Measurements from ENCODE around the gene NR2E3. TPM values are rescaled to one million over a fixed set of nuclear protein-coding genes. Genes with fewer than 3 reads are reported as not detected.

Gene NR2E3
- total and polyA plus RNA-seq, 9 of the 15 experiments (the other 6 are each of a cell fraction or from before 2014, with no cell fraction given) = not detected

DNA sequence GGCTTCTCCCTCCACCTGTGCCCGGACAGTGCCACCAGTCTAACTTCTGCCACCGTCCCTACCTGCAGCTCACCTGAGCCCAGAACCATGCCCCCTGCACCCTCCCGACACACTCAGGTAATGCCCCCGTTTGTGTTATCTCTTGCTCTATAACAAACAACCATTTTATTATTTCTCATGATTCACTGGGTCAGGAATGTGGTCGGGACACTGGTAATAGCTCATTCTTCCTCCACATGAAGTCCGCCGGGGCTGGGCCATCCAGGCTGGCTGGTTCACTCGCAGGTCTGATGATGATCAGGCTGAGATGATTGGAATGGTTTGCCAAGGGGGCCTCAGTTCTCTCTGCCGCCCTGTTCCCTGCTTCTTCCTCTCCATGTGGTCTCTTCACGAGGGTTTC lies 20.3 kb upstream of the NR2E3 start:
- Histone ChIP-seq H4K20me1 (replicated peaks; ENCODE audit: control insufficient read depth, insufficient read depth, low read length) (no peaks in the 10 kb centered on the region), H3K36me3 (ENCODE audit: control insufficient read depth, insufficient read depth, low read length) (no peaks in the 10 kb centered on the region), H3K9me1 (ENCODE audit: control insufficient read depth, insufficient read depth, low read length) (no peaks in the 10 kb centered on the region), H3K27ac (ENCODE audit: extremely low read depth, low read depth, low read length) (no peak overlapping the region), H3K4me2 (ENCODE audit: insufficient read depth, low read length) (no peak overlapping the region), H3K4me3 (no peak overlapping the region), H3K9ac (ENCODE audit: insufficient read depth in 1 of 2, low read depth in 2 of 2, low read length in 2 of 2) (no peak overlapping the region), H3K9me3 (replicated peaks; ENCODE audit: control insufficient read depth, insufficient read depth, low read depth, low read length) (no peaks in the 10 kb centered on the region), H3K27me3 (ENCODE audit: control insufficient read depth in 2 of 2, insufficient read depth in 2 of 2, low read length in 2 of 2) (peaks cover 20 to 28% of the 10 kb centered on the region in 2 experiments), H3K79me2 (ENCODE audit: control insufficient read depth, insufficient read depth, low read length) (no peaks in the 10 kb centered on the region), H2AFZ (ENCODE audit: low read depth, low read length) (no peak overlapping the region), H3K4me1 (replicated peaks in 1 of 2; ENCODE audit: control insufficient read depth in 2 of 2, insufficient read depth in 2 of 2, low read length in 2 of 2) (no peaks in the 10 kb centered on the region)
- ChIA-PET CTCF (ENCODE audit: low intra/inter-chr PET ratio) (interaction anchor here (0.8 kb wide), 1 partner anchor 10 kb away, joined by 3 read pairs; no protein-coding TSS in a partner anchor), POLR2A (no interaction called here)
- DNase-seq (ENCODE audit: extremely low read depth in 1 of 4, low spot score in 3 of 4) (no peak), ATAC-seq (no peak), FAIRE-seq (no peak)
- intact Hi-C loops (cut with micrococcal nuclease) (no loop called here), in situ Hi-C loops (cut with MboI) (no loop called here)
- TF ChIP-seq SMARCC2 (IDR thresholded peaks at IDR 0.05; ENCODE audit: low read depth) (no peak), ZNF699 (CRISPR knock-in tag; IDR thresholded peaks at IDR 0.05; ENCODE audit: insufficient replicate concordance) (no peak), ZBTB17 (CRISPR knock-in tag; IDR thresholded peaks at IDR 0.05) (no peak)
- TF ChIP-seq, protein P1, sequence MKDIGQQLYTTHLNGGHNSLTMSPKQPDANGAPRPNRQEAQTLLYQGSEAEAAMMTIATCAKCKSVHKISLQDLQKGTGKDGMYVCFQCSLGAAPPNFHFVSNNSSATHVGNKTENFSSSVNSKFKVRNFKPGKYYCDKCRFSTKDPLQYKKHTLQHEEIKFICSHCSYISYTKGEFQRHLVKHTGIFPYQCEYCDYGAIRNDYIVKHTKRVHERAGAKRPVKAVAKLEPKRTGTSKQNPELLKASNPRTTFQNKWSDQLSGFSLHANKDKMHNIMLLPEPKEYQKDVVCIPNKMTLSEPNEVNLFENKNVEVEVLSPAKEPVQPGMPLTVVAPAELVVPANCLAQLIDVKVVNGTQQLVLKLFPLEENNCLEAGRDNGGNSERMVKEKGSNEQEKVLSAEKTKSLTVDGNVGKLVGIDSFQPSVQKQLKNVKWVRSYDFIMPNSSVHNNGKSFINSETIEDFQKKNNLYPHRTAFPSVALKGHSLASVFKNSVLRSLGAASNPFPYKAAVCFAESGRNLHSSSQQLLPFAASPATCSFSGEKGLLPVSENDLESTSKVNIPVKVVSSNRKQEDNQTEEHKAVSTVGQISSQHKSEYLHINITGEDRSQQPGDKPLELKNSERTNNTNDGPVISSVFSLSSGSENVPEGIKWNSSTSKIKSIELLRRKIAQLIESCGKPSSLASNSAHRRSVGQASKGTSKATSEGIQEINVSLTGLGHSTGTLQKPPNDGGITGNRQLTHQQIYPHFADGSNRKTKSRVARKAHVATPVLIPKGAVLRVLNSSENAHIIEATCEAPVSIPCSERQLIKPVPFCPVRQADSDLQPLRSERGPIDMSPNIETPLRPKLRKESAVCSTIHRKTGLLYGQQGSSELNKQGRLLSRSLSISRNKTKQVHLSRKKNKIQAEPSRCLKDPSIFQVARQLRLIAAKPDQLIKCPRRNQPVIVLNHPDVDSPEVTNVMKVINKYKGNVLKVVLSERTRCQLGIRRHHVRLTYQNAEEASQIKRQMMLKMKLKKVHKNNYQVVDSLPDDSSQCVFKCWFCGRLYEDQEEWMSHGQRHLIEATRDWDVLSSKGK (CRISPR knock-in tag; IDR thresholded peaks at IDR 0.05) = no peak
- TF ChIP-seq, protein P2, sequence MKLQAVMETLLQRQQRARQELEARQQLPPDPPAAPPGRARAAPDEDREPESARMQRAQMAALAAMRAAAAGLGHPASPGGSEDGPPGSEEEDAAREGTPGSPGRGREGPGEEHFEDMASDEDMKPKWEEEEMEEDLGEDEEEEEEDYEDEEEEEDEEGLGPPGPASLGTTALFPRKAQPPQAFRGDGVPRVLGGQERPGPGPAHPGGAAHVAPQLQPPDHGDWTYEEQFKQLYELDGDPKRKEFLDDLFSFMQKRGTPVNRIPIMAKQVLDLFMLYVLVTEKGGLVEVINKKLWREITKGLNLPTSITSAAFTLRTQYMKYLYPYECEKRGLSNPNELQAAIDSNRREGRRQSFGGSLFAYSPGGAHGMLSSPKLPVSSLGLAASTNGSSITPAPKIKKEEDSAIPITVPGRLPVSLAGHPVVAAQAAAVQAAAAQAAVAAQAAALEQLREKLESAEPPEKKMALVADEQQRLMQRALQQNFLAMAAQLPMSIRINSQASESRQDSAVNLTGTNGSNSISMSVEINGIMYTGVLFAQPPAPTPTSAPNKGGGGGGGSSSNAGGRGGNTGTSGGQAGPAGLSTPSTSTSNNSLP (IDR thresholded peaks at IDR 0.05; ENCODE audit: borderline replicate concordance, low read depth, low read length) = no peak
- BruUV-seq (replicated peaks) = no TSS peak
- 2% methylated on average over 9 of the region's 10 CpGs for WGBS (ENCODE audit: insufficient coverage, low coverage, missing lambda C conversion rate)

Data from K562 (cell line).